HK-2 (cell line): ENCODE results near the gene SLC25A42.
"Not testable (repeated sequence)": the region's sequence is repeated elsewhere in the genome, so short reads cannot be mapped to it uniquely, and the experiment has no call there.

ENCODE experiments used
- DNase-seq: peaks from one replicate; pipeline ENCODE4 v3.0.0-alpha.2; 2018; ENCODE audit not compliant: unreplicated experiment

Gene SLC25A42

DNA sequence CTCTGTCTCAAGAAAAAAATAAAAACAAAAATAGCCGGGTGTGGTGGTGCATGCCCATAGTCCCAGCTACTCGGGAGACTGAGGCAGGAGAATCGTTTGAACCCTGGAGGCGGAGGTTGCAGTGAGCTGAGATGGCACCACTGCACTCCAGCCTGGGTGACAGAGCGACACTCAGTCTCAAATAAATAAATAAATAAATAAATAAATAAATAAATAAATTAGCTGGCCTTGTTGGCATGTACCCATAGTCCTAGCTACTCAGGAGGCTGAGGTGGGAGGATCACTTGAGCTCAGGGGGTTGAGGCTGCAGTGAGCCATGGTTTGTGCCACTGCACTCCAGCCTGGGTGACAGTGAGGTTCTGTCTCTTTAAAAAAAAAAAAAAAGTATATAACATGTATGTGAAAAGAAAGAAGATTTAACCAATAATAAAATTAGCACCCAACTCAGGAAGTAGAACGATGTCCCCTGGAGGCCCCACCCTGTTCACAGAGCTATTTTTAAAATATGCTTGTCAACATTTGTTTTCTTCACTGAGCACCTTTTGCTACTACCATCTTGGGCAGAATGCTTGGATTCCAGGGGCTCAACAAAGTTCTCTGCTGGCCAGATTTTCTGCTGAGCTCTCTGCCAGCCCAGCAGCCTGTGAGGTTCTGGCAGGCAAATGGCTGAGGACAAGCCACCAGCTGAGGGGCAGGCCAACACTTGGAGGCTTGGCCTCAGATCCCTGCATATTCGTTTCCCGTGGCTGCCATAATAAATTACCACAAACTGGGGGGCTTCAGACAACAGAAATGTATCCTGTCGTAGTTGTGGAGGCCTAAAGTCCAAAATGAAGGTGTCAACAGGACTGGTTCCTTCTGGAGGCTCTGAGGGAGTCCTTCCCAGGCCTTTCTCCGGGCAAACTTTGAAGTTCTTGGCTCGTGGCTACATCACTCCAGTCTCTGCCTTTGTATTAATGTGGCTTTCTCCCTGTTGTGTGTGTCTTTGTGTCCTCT lies 5.2 kb downstream of the SLC25A42 start:
- no peak for DNase-seq

GRCh38 chr19:19071897-19072296 lies 8.1 kb downstream of the SLC25A42 start:
- no peak for DNase-seq

DNA sequence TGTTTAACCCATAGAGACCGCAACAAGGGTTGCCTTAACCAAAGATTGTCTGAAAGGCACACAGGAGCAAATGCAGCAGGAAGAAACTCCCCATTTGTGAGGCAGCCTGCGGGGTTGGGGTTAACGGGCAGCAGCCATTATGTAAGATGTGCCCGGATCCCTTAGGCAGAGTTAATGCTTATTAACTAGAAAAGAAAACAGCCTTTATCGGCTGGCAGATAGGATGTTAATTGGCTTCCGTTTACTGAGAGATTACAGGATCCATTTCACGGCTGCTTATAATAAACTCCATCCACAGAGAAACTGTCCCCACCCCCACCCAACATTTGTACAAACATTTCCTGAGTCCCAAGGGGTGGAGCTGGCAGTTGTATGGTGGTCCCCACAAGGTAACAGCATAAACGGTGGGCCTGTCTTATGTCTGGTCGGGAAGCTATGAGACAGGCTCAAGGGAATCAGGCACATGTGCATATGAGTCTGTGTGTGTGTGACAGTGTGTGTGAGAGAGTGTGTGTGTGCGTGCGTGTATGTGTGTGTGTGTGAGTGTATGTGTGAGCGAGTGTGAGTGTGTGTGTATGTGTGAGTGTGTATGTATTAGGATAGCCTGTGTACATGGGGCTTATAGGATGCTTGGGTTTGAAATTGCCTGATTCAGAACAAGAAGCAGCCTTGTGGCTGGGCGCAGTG lies 10.5 kb downstream of the SLC25A42 start:
- no peak for DNase-seq

DNA sequence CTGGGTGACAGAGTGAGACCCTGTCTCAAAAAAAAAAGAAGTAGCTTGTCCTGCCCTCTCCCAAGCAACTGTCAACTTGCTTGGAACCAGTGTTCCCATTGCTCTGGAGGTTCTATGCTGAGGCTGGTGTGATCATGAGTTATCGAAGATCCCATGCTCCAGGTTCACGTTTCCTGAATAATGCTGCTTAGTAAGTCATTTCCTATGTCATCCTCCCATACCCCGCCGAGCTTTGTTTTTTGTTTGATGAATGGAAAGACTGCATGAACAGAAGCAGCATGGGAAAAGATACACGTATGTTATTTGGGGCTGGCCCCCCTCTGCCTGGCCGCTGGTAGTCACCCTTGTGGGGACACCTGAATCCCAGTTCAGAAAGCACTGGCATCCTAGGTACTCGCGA lies 11.3 kb downstream of the SLC25A42 start:
- no peak for DNase-seq

DNA sequence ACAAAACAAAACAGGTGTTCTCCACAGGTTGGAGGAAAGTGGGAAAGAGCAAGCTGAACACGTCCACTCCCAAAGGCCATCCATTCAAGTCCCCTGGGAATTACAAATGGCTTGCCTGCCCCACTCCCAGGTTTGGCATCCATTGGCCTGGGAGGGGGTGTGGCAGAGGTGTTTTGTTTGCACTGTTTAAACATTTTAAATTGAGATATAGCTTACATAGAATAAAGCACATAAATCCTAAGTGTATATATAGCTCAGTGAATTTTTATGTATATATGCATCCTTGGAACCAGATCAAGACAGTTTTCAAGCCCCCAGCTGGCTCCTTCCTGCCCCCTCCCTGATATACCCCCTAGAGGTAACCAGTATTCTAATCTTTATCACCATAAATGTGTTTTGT lies 12.7 kb downstream of the SLC25A42 start:
- no peak for DNase-seq

DNA sequence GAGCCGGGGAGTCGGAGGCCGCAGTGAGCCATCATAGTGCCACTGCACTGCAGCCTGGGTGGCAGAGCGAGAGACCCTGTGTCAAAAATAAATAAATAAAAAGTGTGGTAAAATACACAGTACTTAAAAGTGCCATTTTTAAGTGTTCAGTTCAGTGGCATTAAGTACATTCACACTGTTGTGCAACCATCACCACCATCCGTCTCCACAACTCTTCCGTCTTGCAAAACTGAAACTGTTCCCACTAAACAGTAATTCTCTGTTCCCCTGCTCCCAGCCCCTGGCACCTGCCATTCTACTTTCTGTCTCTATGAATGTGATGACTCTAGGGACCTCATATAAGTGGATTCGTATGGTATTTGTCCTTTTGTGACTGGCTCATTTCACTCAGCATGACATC lies 13.3 kb downstream of the SLC25A42 start:
- no peak for DNase-seq

DNA sequence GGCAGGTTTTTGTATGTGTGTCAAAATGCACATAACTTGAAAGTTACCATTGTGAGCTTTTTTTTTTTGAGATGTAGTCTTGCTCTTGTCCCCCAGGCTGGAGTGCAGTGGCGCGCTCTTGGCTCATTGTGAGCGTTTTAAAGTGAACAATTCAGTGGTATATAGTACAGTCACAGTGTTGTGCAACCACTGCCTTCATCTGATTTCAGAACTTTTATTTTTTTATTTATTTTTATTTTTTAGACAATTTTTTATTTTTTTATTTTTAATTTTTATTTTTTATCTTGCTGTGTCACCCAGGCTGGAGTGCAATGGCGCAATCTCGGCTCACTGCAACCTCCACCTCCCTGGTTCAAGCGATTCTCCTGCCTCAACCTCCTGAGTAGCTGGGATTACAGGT lies 15.0 kb downstream of the SLC25A42 start:
- no peak for DNase-seq

DNA sequence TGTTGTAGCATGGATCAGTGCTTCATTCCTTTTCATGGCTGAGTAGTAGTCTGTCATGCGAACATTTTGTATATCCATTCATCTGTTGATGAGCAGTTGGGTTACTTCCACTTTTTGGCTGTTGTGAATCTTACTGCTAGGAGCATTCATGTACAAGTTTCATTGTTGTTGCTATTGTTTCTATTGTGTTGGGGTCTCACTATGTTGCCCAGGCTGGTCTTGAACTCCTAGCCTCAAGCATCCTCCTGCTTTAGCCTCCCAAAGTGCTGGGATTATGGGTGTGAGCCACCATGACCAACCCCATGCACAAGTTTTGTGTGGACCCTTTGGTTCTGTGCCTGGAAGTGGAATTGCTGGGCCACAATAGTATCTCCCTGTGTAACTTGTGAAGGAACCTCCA lies 15.8 kb downstream of the SLC25A42 start:
- DNase-seq: no peak

GRCh38 chr19:19081642-19082151 lies 17.9 kb downstream of the SLC25A42 start:
- no peak for DNase-seq

GRCh38 chr19:19083413-19084178 lies 19.8 kb downstream of the SLC25A42 start:
- DNase-seq: no peak

GRCh38 chr19:19087676-19088075 lies 23.9 kb downstream of the SLC25A42 start:
- DNase-seq: no peak

DNA sequence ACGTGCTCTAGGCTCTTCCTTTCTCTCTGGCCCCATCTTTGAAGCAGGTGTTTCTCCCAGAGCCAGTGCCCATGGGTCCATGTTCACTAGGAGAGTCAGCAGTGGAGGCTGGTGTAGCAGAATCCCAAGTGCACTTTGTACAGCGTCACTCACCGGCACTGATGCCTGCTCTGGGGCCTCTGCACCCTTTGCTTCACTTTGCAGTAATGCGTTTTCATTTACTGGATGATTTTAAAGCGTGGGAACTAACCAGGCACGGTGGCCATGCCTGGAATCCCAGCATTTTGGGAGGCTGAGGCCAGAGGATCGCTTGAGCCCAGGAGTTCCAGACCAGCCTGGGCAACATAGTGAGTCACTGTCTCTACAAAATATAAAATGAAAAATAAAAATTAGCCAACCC lies 30.7 kb downstream of the SLC25A42 start:
- DNase-seq: no peak

- no peak for DNase-seq
Measured at GRCh38 chr19:19095691-19096090, 31.9 kb downstream of the SLC25A42 start.

GRCh38 chr19:19096641-19097627 lies 33.1 kb downstream of the SLC25A42 start:
- no peak for DNase-seq

- no peak for DNase-seq
Measured at GRCh38 chr19:19098084-19098702, 34.4 kb downstream of the SLC25A42 start.

GRCh38 chr19:19098703-19099632 lies 35.2 kb downstream of the SLC25A42 start:
- DNase-seq: no peak

DNA sequence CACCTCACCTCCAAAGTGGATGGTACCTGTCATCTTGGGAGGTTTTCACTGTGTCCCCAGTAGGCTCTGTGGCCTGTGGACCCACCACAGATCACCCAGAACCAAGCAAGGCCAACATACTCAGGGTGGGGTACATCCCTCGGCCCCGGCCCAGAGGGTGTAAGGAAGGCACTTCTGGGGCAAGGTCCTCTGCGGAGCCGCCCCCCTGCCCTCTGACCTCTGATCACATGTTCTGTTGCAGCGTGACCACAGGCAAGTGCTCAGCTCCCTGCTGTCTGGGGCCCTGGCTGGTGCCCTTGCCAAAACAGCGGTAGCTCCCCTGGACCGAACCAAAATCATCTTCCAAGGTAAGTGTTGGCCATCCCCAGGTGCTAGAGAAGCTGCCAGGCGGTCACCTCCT lies 37.7 kb downstream of the SLC25A42 start:
- DNase-seq: no peak

DNA sequence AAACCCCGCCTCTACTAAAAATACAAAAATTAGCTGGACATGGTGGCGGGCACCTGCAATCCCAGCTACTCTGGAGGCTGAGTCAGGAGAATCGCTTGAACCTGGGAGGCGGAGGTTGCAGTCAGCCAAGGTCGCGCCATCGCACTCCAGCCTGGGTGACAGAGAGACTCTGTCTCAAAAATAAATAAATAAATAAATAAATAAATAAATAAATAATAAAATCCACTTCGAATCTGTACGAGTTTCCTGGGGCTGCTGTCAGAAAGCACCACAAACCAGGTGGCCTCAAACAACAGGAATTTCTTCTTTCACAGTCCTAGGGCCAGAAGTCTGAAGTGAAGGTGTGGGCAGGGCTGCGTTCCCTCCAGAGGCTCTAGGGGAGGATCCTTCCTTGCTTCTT lies 38.8 kb downstream of the SLC25A42 start:
- DNase-seq: not testable (repeated sequence)

GRCh38 chr19:19103167-19103566 lies 39.4 kb downstream of the SLC25A42 start:
- no peak for DNase-seq
